Activated CD8-positive, alpha-beta memory T cell treated with anti-CD3 and anti-CD28 coated beads, Interleukin-2, amount 50 U/mL, for 48 hours (primary cell): ENCODE results near the gene TGIF2LY.
"Not testable (repeated sequence)": the region's sequence is repeated elsewhere in the genome, so short reads cannot be mapped to it uniquely, and the experiment has no call there.

Experiments used
- DNase-seq: peaks from one replicate; pipeline ENCODE4 v3.0.0-alpha.2; 2020

The TGIF2LY gene

GRCh38 chrY:3578767-3579166, at the start of gene TGIF2LY:
Gene TGIF2LY, plus strand, starts transcription at chrY:3579067. Its CDS starts 178 bp downstream, at chrY:3579245.
- DNase-seq, result not testable (repeated sequence)
